ENCODE data around the gene ARHGEF19. TPM values are rescaled to one million over a fixed set of nuclear protein-coding genes. Genes with fewer than 3 reads are reported as not detected.

The ARHGEF19 gene
- total RNA-seq, 4 donors from 2014 or later = 5.7 to 46.8 (median 10.8) TPM

- intact Hi-C loops (cut with DNase I; ENCODE audit: low total_unique reads) (no loop called here), in situ Hi-C loops (cut with MboI; ENCODE audit: low pct_ligation_motif_present in 1 of 4, low pct_unique_long_range_greater_than_20kb in 1 of 4, low sequenced_read_pairs in 3 of 4) (no loop called here)
- DNase-seq = no peak
- no peaks in the 10 kb centered on the region for H3K36me3 ChIP-seq
- peak overlapping the region; percentile 81 to 90 (median 85) for H3K27ac ChIP-seq
- 79% methylated on average over 4 of the region's 4 CpGs; no CpG with 5 or more reads in 1 of the 2 donors for WGBS, 2 donors (ENCODE audit: low coverage in 1 of 2)
- H3K27me3 ChIP-seq = no peaks in the 10 kb centered on the region
- no peaks in the 10 kb centered on the region for H3K9me3 ChIP-seq
- TF ChIP-seq POLR2AphosphoS5 (IDR thresholded peaks at IDR 0.05) (no peak), CTCF (IDR thresholded peaks at IDR 0.05) (no peak), EP300 (IDR thresholded peaks at IDR 0.05; ENCODE audit: low read depth) (no peak)
- H3K4me3 ChIP-seq = no peak overlapping the region
- peaks cover 46 to 84% (median 61%) of the 10 kb centered on the region in 4 donors for H3K4me1 ChIP-seq
These were observed 35.1 kb downstream of the ARHGEF19 start for GRCh38 chr1:16177306-16177705.

- H3K36me3 ChIP-seq = no peaks in the 10 kb centered on the region
- in situ Hi-C loops (cut with MboI; ENCODE audit: low pct_ligation_motif_present in 1 of 4, low pct_unique_long_range_greater_than_20kb in 1 of 4, low sequenced_read_pairs in 3 of 4) = no loop called here
- H3K27me3 ChIP-seq = no peaks in the 10 kb centered on the region
- no peak for DNase-seq
- 67% methylated on average over 7 of the region's 7 CpGs; no CpG with 5 or more reads in 1 of the 2 donors for WGBS, 2 donors (ENCODE audit: low coverage in 1 of 2)
- peaks cover 44 to 83% (median 63%) of the 10 kb centered on the region in 4 donors for H3K4me1 ChIP-seq
- peak overlapping the region; percentile 81 to 90 (median 85) for H3K27ac ChIP-seq
- intact Hi-C loops (cut with DNase I; ENCODE audit: low total_unique reads) = no loop called here
- TF ChIP-seq EP300 (IDR thresholded peaks at IDR 0.05; ENCODE audit: low read depth) (no peak), POLR2AphosphoS5 (IDR thresholded peaks at IDR 0.05) (no peak), CTCF (IDR thresholded peaks at IDR 0.05) (no peak)
- H3K4me3 ChIP-seq = no peak overlapping the region
- no peaks in the 10 kb centered on the region for H3K9me3 ChIP-seq
These were observed 35.8 kb downstream of the ARHGEF19 start for GRCh38 chr1:16176653-16177052.

- Histone ChIP-seq H3K27me3 (no peaks in the 10 kb centered on the region), H3K4me3 (no peak overlapping the region), H3K4me1 (peaks cover 37 to 79% (median 61%) of the 10 kb centered on the region in 4 donors), H3K9me3 (no peaks in the 10 kb centered on the region), H3K27ac (peak overlapping the region; percentile 81 to 90 (median 85)), H3K36me3 (no peaks in the 10 kb centered on the region)
- intact Hi-C loops (cut with DNase I; ENCODE audit: low total_unique reads) = no loop called here
- in situ Hi-C loops (cut with MboI; ENCODE audit: low pct_ligation_motif_present in 1 of 4, low pct_unique_long_range_greater_than_20kb in 1 of 4, low sequenced_read_pairs in 3 of 4) = no loop called here
- 18 to 20% methylated on average over 2 to 20 of the region's 24 CpGs for WGBS, 2 donors (ENCODE audit: low coverage in 1 of 2)
- DNase-seq = peak; percentile 86
- TF ChIP-seq POLR2AphosphoS5 (IDR thresholded peaks at IDR 0.05) (peak; percentile 25 to 66 (median 54)), CTCF (IDR thresholded peaks at IDR 0.05) (no peak), POLR2A (IDR thresholded peaks at IDR 0.05) (no peak), EP300 (IDR thresholded peaks at IDR 0.05; ENCODE audit: low read depth) (no peak)
These were observed 36.6 kb downstream of the ARHGEF19 start for GRCh38 chr1:16175610-16176553.

- peak overlapping the region; percentile 81 to 90 (median 85) for H3K27ac ChIP-seq
- no peak for DNase-seq
- TF ChIP-seq POLR2AphosphoS5 (IDR thresholded peaks at IDR 0.05) (no peak), POLR2A (IDR thresholded peaks at IDR 0.05) (no peak), CTCF (IDR thresholded peaks at IDR 0.05) (no peak), EP300 (IDR thresholded peaks at IDR 0.05; ENCODE audit: low read depth) (no peak)
- H3K36me3 ChIP-seq = no peaks in the 10 kb centered on the region
- H3K4me3 ChIP-seq = no peak overlapping the region
- intact Hi-C loops (cut with DNase I; ENCODE audit: low total_unique reads) = no loop called here
- H3K4me1 ChIP-seq = peaks cover 37 to 77% (median 60%) of the 10 kb centered on the region in 4 donors
- 71% methylated on average over 17 of the region's 22 CpGs; no CpG with 5 or more reads in 1 of the 2 donors for WGBS, 2 donors (ENCODE audit: low coverage in 1 of 2)
- no peaks in the 10 kb centered on the region for H3K27me3 ChIP-seq
- no peaks in the 10 kb centered on the region for H3K9me3 ChIP-seq
- in situ Hi-C loops (cut with MboI; ENCODE audit: low pct_ligation_motif_present in 1 of 4, low pct_unique_long_range_greater_than_20kb in 1 of 4, low sequenced_read_pairs in 3 of 4) = no loop called here
These were observed 37.4 kb downstream of the ARHGEF19 start for GRCh38 chr1:16174886-16175598.

Measured in transverse colon (tissue), 4 donors.